ENCODE results near the gene CDH12.

The CDH12 gene

GRCh38 chr5:21823588-21823987 lies 1029.6 kb downstream of the CDH12 start:
- DNase-seq (ENCODE audit: low read depth in 1 of 2, low spot score in 1 of 2), result no peak
- Histone ChIP-seq H3K27ac (replicated peaks) (no peak overlapping the region), H3K27me3 (ENCODE audit: insufficient read depth, poor library complexity, severe bottlenecking) (no peaks in the 10 kb centered on the region), H3K4me3 (replicated peaks; ENCODE audit: insufficient read depth, low read length) (no peak overlapping the region)
- TF ChIP-seq, protein P1, sequence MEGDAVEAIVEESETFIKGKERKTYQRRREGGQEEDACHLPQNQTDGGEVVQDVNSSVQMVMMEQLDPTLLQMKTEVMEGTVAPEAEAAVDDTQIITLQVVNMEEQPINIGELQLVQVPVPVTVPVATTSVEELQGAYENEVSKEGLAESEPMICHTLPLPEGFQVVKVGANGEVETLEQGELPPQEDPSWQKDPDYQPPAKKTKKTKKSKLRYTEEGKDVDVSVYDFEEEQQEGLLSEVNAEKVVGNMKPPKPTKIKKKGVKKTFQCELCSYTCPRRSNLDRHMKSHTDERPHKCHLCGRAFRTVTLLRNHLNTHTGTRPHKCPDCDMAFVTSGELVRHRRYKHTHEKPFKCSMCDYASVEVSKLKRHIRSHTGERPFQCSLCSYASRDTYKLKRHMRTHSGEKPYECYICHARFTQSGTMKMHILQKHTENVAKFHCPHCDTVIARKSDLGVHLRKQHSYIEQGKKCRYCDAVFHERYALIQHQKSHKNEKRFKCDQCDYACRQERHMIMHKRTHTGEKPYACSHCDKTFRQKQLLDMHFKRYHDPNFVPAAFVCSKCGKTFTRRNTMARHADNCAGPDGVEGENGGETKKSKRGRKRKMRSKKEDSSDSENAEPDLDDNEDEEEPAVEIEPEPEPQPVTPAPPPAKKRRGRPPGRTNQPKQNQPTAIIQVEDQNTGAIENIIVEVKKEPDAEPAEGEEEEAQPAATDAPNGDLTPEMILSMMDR (IDR thresholded peaks at IDR 0.05; ENCODE audit: insufficient read depth, low read length), result no peak
- no peak for TF ChIP-seq SPI1 (IDR thresholded peaks at IDR 0.05; ENCODE audit: borderline replicate concordance, low read depth)
- TF ChIP-seq GABPA (IDR thresholded peaks at IDR 0.05; ENCODE audit: low read depth), result no peak
- no peak for TF ChIP-seq REST (IDR thresholded peaks at IDR 0.05; ENCODE audit: insufficient replicate concordance, low read depth)
- no peak for TF ChIP-seq POLR2AphosphoS5 (IDR thresholded peaks at IDR 0.05; ENCODE audit: low read depth)

DNA sequence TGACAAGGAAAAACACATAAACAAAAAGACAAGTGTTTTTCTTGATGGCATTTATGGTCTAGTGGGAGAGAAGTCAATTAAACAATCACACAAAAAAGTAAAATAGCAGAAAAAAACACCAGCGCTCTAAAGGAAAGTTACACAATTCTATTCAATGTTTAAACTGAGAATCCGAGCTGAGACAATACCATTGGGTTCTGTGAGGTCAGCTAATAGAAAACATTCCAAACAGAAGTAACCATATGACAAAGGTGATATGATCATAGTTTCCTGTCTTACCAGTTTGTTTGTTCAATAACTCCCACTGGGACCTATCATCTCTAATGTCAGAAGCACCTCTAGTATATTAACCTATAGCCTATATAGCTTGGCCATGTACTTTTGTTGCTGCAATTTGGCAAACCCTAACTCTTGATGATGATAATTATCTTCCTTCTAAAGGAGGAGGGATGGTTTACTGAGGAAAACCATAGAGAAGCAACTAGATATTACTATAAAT lies 1030.0 kb downstream of the CDH12 start:
- TF ChIP-seq, protein P1 (IDR thresholded peaks at IDR 0.05; ENCODE audit: insufficient read depth, low read length), result no peak
- TF ChIP-seq REST (IDR thresholded peaks at IDR 0.05; ENCODE audit: insufficient replicate concordance, low read depth) (no peak), POLR2AphosphoS5 (IDR thresholded peaks at IDR 0.05; ENCODE audit: low read depth) (no peak), SPI1 (IDR thresholded peaks at IDR 0.05; ENCODE audit: borderline replicate concordance, low read depth) (no peak), GABPA (IDR thresholded peaks at IDR 0.05; ENCODE audit: low read depth) (no peak)
- Histone ChIP-seq H3K4me3 (replicated peaks; ENCODE audit: insufficient read depth, low read length) (no peak overlapping the region), H3K27me3 (ENCODE audit: insufficient read depth, poor library complexity, severe bottlenecking) (no peaks in the 10 kb centered on the region), H3K27ac (replicated peaks) (no peak overlapping the region)
- DNase-seq (ENCODE audit: low read depth in 1 of 2, low spot score in 1 of 2), result no peak

DNA sequence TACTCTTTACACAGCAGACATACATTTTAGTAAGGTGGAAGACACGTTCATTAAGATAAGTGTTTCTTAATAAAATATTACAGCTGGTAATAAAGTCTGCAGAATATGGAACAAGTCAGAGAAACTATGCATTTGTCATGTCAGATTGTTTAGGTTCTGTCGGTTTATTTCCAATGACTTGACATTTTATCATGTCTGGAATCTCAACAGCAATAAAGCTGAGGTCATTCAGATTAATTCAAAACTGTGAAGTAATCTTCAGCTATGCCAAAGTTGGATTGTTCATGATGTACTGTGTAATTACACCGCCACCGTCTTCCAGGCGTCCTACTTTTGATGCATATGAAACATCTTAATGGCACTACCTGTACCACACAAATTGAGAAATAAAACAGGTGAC lies 1032.6 kb downstream of the CDH12 start:
- DNase-seq (ENCODE audit: low read depth in 1 of 2, low spot score in 1 of 2), result no peak
- H3K27me3 ChIP-seq (ENCODE audit: insufficient read depth, poor library complexity, severe bottlenecking), result no peaks in the 10 kb centered on the region
- TF ChIP-seq, protein P1 (IDR thresholded peaks at IDR 0.05; ENCODE audit: insufficient read depth, low read length), result no peak
- TF ChIP-seq SPI1 (IDR thresholded peaks at IDR 0.05; ENCODE audit: borderline replicate concordance, low read depth) (no peak), GABPA (IDR thresholded peaks at IDR 0.05; ENCODE audit: low read depth) (no peak), REST (IDR thresholded peaks at IDR 0.05; ENCODE audit: insufficient replicate concordance, low read depth) (no peak), POLR2AphosphoS5 (IDR thresholded peaks at IDR 0.05; ENCODE audit: low read depth) (no peak)
- H3K27ac ChIP-seq (replicated peaks), result no peak overlapping the region
- H3K4me3 ChIP-seq (replicated peaks; ENCODE audit: insufficient read depth, low read length), result no peak overlapping the region
